GM21786 (cell line): ENCODE results near the gene MXI1.

Experiments
- ATAC-seq: cut with Tn5 transposase; IDR thresholded peaks from one replicate; pipeline ENCODE4 v1.9.1; 2021; ENCODE audit not compliant: unreplicated experiment

The MXI1 gene

GRCh38 chr10:110214371-110214826, 7.0 kb downstream of the MXI1 start:
- ATAC-seq, result no peak

- ATAC-seq, result no peak
These were observed 8.1 kb downstream of the MXI1 start for GRCh38 chr10:110215286-110216170.

- no peak for ATAC-seq
These were observed 8.8 kb downstream of the MXI1 start for GRCh38 chr10:110216240-110216639.

- no peak for ATAC-seq
These were observed 9.7 kb downstream of the MXI1 start for GRCh38 chr10:110216942-110217661.

GRCh38 chr10:110217662-110218008, 10.2 kb downstream of the MXI1 start:
- no peak for ATAC-seq

GRCh38 chr10:110218632-110219031, 11.2 kb downstream of the MXI1 start:
- ATAC-seq, result no peak

- no peak for ATAC-seq
These were observed 12.5 kb downstream of the MXI1 start for GRCh38 chr10:110219884-110220283.

- ATAC-seq, result no peak
These were observed 13.0 kb downstream of the MXI1 start for GRCh38 chr10:110220398-110220797.

GRCh38 chr10:110221044-110221720, 13.8 kb downstream of the MXI1 start:
- no peak for ATAC-seq

- peak; percentile 51 for ATAC-seq
These were observed 14.4 kb downstream of the MXI1 start for GRCh38 chr10:110221721-110222261.

- ATAC-seq, result no peak
These were observed 15.4 kb downstream of the MXI1 start for GRCh38 chr10:110222641-110223297.

GRCh38 chr10:110223298-110223925, 16.0 kb downstream of the MXI1 start:
- ATAC-seq, result no peak

GRCh38 chr10:110224992-110225391, 17.6 kb downstream of the MXI1 start:
- no peak for ATAC-seq

GRCh38 chr10:110225441-110225755, 18.0 kb downstream of the MXI1 start:
- ATAC-seq, result peak; percentile 5

GRCh38 chr10:110225756-110226542, 18.5 kb downstream of the MXI1 start:
- ATAC-seq, result peak; percentile 82

- no peak for ATAC-seq
These were observed 19.1 kb downstream of the MXI1 start for GRCh38 chr10:110226543-110226925.

GRCh38 chr10:110226926-110227641, 19.7 kb downstream of the MXI1 start:
- no peak for ATAC-seq

GRCh38 chr10:110228066-110228465, 20.7 kb downstream of the MXI1 start:
- ATAC-seq, result no peak

GRCh38 chr10:110229155-110229554, 21.8 kb downstream of the MXI1 start:
- no peak for ATAC-seq
